Transverse colon (tissue), 4 donors: Measurements from ENCODE around the gene BTG4.

Experiments used
- POLR2A ChIP-seq: fragments of 450-650 bp; IDR thresholded peaks from one replicate; pipeline ENCODE4 v1.6.1; 2016; ENCODE audit warnings: antibody characterized with exemption, mild to moderate bottlenecking, moderate library complexity
- POLR2AphosphoS5 ChIP-seq, 3 donors: sonication (generic); formaldehyde crosslinking; IDR thresholded peaks; one replicate each; pipeline ENCODE4 v1.6.1; 2016; ENCODE audit warnings: antibody characterized with exemption in 3 of 3
- TF ChIP-seq, protein P1 (sequence below), 5 experiments: fragments of 200-600 bp in 3 of 5; fragments of 450-650 bp in 2 of 5; sonication (generic) in 3 of 5; IDR thresholded peaks; 1 replicate in 2 of 5; 2 replicates in 3 of 5; pipeline ENCODE4 v1.5.1; 2016 to 2017; ENCODE audit warnings: antibody characterized with exemption in 5 of 5, inconsistent platforms in 3 of 5, mild to moderate bottlenecking in 2 of 5, moderate library complexity in 1 of 5

DNA sequence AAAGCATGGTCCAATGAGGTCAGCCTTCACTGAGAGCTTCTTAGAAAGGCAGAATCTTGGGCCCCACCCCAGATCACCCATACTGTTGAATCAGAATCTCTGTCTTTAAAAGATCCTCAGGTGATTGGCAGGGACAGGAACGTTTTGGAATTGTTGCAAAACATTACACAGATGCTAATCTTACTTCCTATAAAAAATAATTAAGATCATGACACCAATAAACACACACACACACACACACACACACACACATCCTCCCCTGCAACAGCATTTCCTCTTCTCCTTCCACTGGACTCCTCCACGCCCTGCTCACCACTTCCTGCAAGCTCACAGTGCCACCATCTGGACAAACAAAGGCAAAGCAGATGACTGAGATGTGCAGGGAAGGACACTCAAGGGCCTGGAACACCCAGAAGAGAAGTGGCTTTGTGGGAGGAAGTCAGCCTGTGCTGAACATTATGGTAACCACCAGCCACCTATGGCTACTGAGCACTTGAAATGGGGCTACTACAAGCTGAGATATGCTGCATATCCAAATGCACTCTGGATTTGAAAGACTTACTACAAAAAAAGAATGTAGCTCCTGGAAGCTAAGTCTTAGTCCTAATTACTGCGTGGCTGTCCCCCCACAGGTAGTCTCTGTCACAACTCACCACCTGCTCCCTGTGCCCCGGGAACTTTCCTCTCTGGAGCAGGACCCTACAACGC lies 65.6 kb downstream of the BTG4 start:
- TF ChIP-seq, protein P1, sequence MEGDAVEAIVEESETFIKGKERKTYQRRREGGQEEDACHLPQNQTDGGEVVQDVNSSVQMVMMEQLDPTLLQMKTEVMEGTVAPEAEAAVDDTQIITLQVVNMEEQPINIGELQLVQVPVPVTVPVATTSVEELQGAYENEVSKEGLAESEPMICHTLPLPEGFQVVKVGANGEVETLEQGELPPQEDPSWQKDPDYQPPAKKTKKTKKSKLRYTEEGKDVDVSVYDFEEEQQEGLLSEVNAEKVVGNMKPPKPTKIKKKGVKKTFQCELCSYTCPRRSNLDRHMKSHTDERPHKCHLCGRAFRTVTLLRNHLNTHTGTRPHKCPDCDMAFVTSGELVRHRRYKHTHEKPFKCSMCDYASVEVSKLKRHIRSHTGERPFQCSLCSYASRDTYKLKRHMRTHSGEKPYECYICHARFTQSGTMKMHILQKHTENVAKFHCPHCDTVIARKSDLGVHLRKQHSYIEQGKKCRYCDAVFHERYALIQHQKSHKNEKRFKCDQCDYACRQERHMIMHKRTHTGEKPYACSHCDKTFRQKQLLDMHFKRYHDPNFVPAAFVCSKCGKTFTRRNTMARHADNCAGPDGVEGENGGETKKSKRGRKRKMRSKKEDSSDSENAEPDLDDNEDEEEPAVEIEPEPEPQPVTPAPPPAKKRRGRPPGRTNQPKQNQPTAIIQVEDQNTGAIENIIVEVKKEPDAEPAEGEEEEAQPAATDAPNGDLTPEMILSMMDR (IDR thresholded peaks at IDR 0.05), result peak; percentile 71 to 97 (median 75)
- TF ChIP-seq POLR2A (no peak), POLR2AphosphoS5 (IDR thresholded peaks at IDR 0.05) (no peak)
